Motor neuron (in vitro differentiated cells): Measurements from ENCODE around the gene OR2G6. TPM values are rescaled to one million over a fixed set of nuclear protein-coding genes. Genes with fewer than 3 reads are reported as not detected.
"Not testable (repeated sequence)": the region's sequence is repeated elsewhere in the genome, so short reads cannot be mapped to it uniquely, and the experiment has no call there.

ENCODE experiments used
- ATAC-seq, 8 experiments: fragments of 200-7000 bp; cut with Tn5 transposase; replicated peaks in 6 of 8; 2 replicates each; pipeline ENCODE4 v1.8.0; 2021; ENCODE audit warnings: mild to moderate bottlenecking in 8 of 8, moderate library complexity in 8 of 8
- H3K27ac ChIP-seq, 2 donors: fragments of 250-450 bp; sonication (Bioruptor Pico); 2 replicates each; pipeline ENCODE4 v1.9.0; 2021; ENCODE audit warnings: antibody characterized with exemption in 2 of 2, mild to moderate bottlenecking in 2 of 2, moderate library complexity in 1 of 2
- H3K4me1 ChIP-seq, 2 donors: fragments of 250-450 bp; sonication (Bioruptor Pico); replicated peaks in 1 of 2; 2 replicates each; pipeline ENCODE4 v1.6.1; 2021; ENCODE audit warnings: antibody characterized with exemption in 2 of 2, mild to moderate bottlenecking in 2 of 2, moderate library complexity in 1 of 2
- H3K4me3 ChIP-seq, 5 donors: fragments of 250-450 bp; sonication (Bioruptor Pico); 2 replicates each; pipeline ENCODE4 v1.9.0; 2021; ENCODE audit warnings: antibody characterized with exemption in 5 of 5, mild to moderate bottlenecking in 5 of 5, moderate library complexity in 4 of 5
- WGBS, 10 experiments: fragments of 450-650 bp; shearing (Covaris generic); methylation state at CpG; one replicate each; pipeline ENCODE4 v1.0.0; 2022; 5-methylcytosine and 5-hydroxymethylcytosine counted together
- in situ Hi-C, 9 experiments: fragments of 400-800 bp; cut with MboI; loops; one replicate each; pipeline ENCODE4 v1.15.0; 2021; ENCODE audit warnings: low sequenced_read_pairs in 9 of 9, low pct_unique_long_range_greater_than_20kb in 2 of 9; ENCODE audit not compliant: unreplicated experiment in 9 of 9
- total RNA-seq, 8 experiments: library from RNA; unstranded; fragments of 300-600 nt; gene quantifications; 2 replicates each; pipeline versions ENCODE4 v1.2.3 to v1.2.4, GENCODE V29; 2022

Gene OR2G6
- total RNA-seq: under 1 TPM in 3 of 8 experiments, not detected in 5; 0.09 to 0.24 (median 0.13) TPM

- WGBS, 10 experiments: no CpG with 5 or more reads among the region's 2 CpGs
- H3K4me3 ChIP-seq, H3K4me1 ChIP-seq, in situ Hi-C loops, H3K27ac ChIP-seq, ATAC-seq: not testable (repeated sequence)
Measured at GRCh38 chr1:248507773-248508172, at the start of gene OR2G6. OR2G6 (plus strand) TSS chr1:248508073; CDS start chr1:248521647, 13,574 bp downstream.

DNA sequence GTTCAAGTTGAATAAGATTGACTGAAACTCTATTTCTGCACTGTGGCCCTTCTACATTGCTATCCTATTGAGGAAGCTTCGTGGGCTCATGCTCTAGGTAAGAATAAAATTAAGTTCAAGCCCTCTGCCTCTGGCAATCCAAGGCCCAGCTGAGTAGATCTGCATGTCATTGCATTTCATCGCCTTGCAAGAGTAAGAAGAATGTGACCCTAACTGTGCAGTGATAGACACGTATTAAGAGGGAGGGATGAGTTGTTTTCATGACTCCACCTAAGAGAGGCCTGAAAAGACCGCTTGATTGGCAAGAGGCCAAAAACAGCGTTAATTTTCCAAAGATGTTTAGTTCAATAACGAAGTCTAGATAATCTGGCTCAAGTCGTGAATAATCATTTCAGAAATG, 48.8 kb upstream of the OR2G6 start:
- H3K4me1 ChIP-seq, in situ Hi-C loops, H3K4me3 ChIP-seq, H3K27ac ChIP-seq: not testable (repeated sequence)
- WGBS, 10 experiments: 10 to 39% (median 18%) methylated on average over 2 to 6 of the region's 7 CpGs; no CpG with 5 or more reads in 3 of the 10 experiments
- ATAC-seq: peak in 3 of 8 experiments; percentile 37 to 85 (median 67)

- 0 to 71% (median 55%) methylated on average over 1 to 4 of the region's 4 CpGs for WGBS, 10 experiments
- Histone ChIP-seq H3K4me1 (no peaks in the 10 kb centered on the region), H3K27ac (no peak overlapping the region), H3K4me3 (no peak overlapping the region)
- ATAC-seq: no peak
- in situ Hi-C loops: no loop called here
Measured at GRCh38 chr1:248471154-248471553, 36.7 kb upstream of the OR2G6 start.

DNA sequence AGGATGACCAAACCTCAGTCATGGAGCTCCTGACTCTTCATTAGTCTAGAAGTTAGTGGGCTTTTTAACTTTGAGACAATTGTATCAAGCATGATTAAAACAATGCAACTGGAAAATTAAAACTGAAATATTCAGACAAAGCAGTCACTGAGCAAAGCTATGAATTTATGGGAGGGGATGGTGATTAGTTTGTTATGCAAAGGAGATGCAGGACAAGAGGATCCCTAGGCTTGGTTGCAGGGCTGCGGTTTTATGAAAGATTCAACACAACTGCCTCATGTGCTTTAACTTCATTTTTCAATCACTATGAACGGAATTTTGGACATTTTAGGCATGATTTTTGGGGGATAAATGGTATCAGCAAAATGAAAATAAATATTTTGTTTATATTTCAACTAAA, 35.8 kb upstream of the OR2G6 start:
- ATAC-seq: peak in 3 of 8 experiments; percentile 50 to 60 (median 57)
- 0 to 46% (median 22%) methylated on average over 1 to 2 of the region's 2 CpGs; no CpG with 5 or more reads in 5 of the 10 experiments for WGBS, 10 experiments
- H3K27ac ChIP-seq, H3K4me1 ChIP-seq, H3K4me3 ChIP-seq, in situ Hi-C loops: not testable (repeated sequence)

GRCh38 chr1:248473051-248473450, 34.8 kb upstream of the OR2G6 start, which contains the start of gene OR2T3:
OR2T3 (plus strand) TSS chr1:248473351; CDS start chr1:248473351, 0 bp downstream.
- ATAC-seq, H3K27ac ChIP-seq, in situ Hi-C loops, H3K4me1 ChIP-seq, H3K4me3 ChIP-seq: not testable (repeated sequence)
- 36 to 50% (median 40%) methylated on average over 1 to 2 of the region's 2 CpGs; no CpG with 5 or more reads in 7 of the 10 experiments for WGBS, 10 experiments

GRCh38 chr1:248475660-248476059, 32.2 kb upstream of the OR2G6 start:
- H3K27ac ChIP-seq, H3K4me1 ChIP-seq, H3K4me3 ChIP-seq, ATAC-seq, in situ Hi-C loops: not testable (repeated sequence)
- no CpG with 5 or more reads among the region's 1 CpG for WGBS, 10 experiments

DNA sequence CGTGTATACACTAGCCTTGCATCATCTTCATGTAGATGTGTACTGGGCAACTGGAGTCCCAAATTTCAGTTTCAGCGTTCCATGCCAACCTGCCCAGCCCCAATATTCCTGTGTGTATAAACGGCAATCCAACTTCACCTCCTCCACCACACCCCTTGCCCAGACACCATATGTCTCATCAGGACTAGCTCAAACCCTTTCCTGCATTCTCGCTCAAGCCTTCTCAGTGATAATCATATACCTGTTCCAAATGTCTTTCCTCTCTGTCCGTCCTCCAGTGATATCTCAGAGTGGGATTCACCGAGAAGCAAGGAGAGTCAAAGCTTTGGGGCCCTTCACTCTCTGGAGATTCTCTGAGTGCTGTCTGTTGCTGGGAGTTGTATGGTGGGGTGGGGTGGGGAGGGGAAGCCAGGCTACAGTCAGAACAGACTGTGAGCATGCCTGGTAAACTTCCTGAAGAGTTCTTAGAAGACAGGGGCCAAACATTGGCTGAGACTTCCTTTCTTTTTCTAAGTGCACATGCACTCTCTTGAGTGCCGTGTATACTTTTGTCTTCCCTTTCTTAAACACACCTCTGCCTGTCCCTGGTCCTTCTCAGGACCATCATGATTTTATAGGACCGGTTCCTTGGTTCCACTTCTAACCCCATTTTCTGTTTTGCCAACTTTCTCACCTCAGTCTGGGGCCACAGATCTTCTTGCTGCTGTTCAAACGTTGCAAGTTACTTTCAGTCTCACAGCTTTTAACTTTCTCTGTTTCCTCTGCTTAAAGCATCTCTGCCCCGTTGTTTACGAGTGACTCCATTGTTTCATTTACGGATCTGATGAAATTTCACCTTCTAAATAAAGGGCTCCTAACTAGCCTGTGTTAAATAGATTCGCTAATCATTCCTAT, 25.9 kb upstream of the OR2G6 start:
- H3K4me1 ChIP-seq, in situ Hi-C loops, H3K4me3 ChIP-seq, ATAC-seq, H3K27ac ChIP-seq: not testable (repeated sequence)
- 0 to 67% (median 30%) methylated on average over 1 to 8 of the region's 13 CpGs for WGBS, 10 experiments

DNA sequence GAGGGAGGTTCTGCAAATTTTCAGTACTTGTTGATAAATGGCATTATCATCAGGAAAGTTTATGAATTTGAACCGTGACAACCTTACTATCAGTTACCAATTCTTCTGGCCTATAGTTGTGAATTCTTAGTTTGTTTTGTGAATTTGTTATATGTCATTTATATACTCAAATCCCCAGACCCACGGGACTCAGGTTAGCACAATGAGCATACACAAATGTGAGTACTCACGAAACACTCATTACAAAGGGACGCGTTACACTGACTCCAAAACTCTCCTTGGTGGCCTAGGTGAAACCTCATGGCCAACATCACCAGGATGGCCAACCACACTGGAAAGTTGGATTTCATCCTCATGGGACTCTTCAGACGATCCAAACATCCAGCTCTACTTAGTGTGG, 19.6 kb upstream of the OR2G6 start, which contains the start of gene OR2T5:
Gene OR2T5 (plus strand): TSS at position 301 of the 400 bp plus-strand sequence. CDS start 0 bp downstream, at position 301.
- H3K4me3 ChIP-seq, ATAC-seq, H3K4me1 ChIP-seq, H3K27ac ChIP-seq, in situ Hi-C loops: not testable (repeated sequence)
- no CpG with 5 or more reads among the region's 6 CpGs for WGBS, 10 experiments

GRCh38 chr1:248496661-248497060, 11.2 kb upstream of the OR2G6 start:
- H3K4me3 ChIP-seq, in situ Hi-C loops, H3K27ac ChIP-seq, H3K4me1 ChIP-seq: not testable (repeated sequence)
- peak in 3 of 8 experiments; percentile 26 to 78 (median 62) for ATAC-seq
- WGBS, 10 experiments: no CpG with 5 or more reads among the region's 5 CpGs

GRCh38 chr1:248500305-248501035, 7.4 kb upstream of the OR2G6 start:
- ATAC-seq, in situ Hi-C loops, H3K27ac ChIP-seq, H3K4me3 ChIP-seq, H3K4me1 ChIP-seq: not testable (repeated sequence)
- WGBS, 10 experiments: 0 to 18% methylated on average over 1 of the region's 2 CpGs; no CpG with 5 or more reads in 8 of the 10 experiments

DNA sequence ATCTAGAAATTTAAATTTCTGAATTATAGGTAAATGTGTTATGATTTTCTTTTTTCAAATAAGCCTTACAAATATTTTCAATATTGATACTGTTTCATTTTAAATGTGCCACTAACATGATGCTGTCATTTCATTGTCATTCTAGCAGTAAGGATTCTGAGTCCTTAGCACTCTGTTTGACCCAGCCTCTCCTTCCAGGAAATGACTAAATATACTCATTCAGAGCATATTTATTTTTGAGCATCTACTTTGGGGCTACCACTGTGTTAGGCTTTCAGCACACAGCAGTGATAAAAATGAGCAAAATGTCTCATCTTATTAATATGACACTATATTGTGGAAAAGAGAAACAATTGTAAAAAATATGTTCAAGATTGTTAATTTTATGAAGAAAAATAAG, 2.3 kb downstream of the OR2G6 start:
- H3K27ac ChIP-seq, in situ Hi-C loops: not testable (repeated sequence)
- peak in 1 of 8 experiments; percentile 29 for ATAC-seq

DNA sequence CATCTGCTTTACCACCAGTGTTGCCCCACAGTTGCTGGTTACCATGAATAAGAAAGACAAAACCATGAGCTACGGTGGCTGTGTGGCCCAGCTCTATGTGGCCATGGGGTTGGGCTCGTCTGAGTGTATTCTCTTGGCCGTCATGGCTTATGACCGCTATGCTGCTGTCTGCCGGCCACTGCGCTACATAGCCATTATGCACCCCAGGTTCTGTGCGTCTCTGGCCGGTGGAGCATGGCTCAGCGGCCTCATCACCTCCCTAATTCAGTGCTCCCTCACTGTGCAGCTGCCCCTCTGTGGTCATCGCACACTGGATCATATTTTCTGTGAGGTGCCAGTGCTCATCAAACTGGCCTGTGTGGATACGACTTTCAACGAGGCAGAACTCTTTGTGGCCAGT, 14.0 kb downstream of the OR2G6 start:
- ATAC-seq: no peak
- WGBS, 10 experiments: 0 to 80% (median 53%) methylated on average over 1 to 10 of the region's 12 CpGs; no CpG with 5 or more reads in 3 of the 10 experiments
- Histone ChIP-seq H3K4me1 (no peaks in the 10 kb centered on the region), H3K4me3 (no peak overlapping the region), H3K27ac (no peak overlapping the region)
- in situ Hi-C loops: no loop called here

More for the DNA sequence above, 2.3 kb downstream of the OR2G6 start:
- not testable (repeated sequence) for H3K4me3 ChIP-seq, H3K4me1 ChIP-seq

DNA sequence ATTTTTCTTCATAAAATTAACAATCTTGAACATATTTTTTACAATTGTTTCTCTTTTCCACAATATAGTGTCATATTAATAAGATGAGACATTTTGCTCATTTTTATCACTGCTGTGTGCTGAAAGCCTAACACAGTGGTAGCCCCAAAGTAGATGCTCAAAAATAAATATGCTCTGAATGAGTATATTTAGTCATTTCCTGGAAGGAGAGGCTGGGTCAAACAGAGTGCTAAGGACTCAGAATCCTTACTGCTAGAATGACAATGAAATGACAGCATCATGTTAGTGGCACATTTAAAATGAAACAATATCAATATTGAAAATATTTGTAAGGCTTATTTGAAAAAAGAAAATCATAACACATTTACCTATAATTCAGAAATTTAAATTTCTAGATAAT, 29.6 kb downstream of the OR2G6 start:
- peak in 1 of 8 experiments; percentile 32 for ATAC-seq
- H3K4me3 ChIP-seq, in situ Hi-C loops, H3K27ac ChIP-seq, H3K4me1 ChIP-seq: not testable (repeated sequence)
